Measurements from ENCODE around the gene TMEM108. TPM values are rescaled to one million over a fixed set of nuclear protein-coding genes. Genes with fewer than 3 reads are reported as not detected.

Gene TMEM108
- polyA plus RNA-seq, 1 donor from 2014 or later = 2.1 TPM

DNA sequence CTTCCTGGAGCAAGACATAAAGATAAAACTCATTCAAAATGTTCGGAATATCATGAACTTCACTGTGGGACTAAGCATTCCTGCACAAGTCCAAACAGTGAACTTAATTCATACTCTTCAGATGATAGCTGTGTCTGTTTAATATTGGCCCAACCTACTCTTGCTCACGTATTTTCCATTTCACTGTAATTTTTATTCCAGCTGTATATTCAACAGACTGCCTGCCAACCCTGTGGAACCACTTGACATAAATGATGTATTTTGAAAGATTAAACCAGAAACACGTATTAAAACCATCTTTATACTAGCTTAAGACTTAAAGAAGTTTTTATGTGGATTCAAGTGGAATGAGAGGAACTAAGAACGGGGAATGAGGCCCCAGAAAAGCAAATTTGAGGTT is 172.5 kb downstream of the TMEM108 start:
- Histone ChIP-seq H3K9me3 (ENCODE audit: low read length) (no peaks in the 10 kb centered on the region), H3K4me2 (ENCODE audit: low read length) (no peak overlapping the region)
- TF ChIP-seq RAD21 (conservative IDR thresholded peaks at IDR 0.05) (no peak), POLR2AphosphoS5 (IDR thresholded peaks at IDR 0.05) (no peak), EZH2 (IDR thresholded peaks at IDR 0.05; ENCODE audit: borderline replicate concordance, insufficient read depth, low read length, poor library complexity, severe bottlenecking) (no peak), EP300 (conservative IDR thresholded peaks at IDR 0.05; ENCODE audit: poor library complexity, severe bottlenecking) (no peak), CTCF (IDR thresholded peaks at IDR 0.05; ENCODE audit: poor library complexity, severe bottlenecking) (no peak), TAF1 (IDR thresholded peaks at IDR 0.05; ENCODE audit: low read depth) (no peak)
- TF ChIP-seq, protein P1, sequence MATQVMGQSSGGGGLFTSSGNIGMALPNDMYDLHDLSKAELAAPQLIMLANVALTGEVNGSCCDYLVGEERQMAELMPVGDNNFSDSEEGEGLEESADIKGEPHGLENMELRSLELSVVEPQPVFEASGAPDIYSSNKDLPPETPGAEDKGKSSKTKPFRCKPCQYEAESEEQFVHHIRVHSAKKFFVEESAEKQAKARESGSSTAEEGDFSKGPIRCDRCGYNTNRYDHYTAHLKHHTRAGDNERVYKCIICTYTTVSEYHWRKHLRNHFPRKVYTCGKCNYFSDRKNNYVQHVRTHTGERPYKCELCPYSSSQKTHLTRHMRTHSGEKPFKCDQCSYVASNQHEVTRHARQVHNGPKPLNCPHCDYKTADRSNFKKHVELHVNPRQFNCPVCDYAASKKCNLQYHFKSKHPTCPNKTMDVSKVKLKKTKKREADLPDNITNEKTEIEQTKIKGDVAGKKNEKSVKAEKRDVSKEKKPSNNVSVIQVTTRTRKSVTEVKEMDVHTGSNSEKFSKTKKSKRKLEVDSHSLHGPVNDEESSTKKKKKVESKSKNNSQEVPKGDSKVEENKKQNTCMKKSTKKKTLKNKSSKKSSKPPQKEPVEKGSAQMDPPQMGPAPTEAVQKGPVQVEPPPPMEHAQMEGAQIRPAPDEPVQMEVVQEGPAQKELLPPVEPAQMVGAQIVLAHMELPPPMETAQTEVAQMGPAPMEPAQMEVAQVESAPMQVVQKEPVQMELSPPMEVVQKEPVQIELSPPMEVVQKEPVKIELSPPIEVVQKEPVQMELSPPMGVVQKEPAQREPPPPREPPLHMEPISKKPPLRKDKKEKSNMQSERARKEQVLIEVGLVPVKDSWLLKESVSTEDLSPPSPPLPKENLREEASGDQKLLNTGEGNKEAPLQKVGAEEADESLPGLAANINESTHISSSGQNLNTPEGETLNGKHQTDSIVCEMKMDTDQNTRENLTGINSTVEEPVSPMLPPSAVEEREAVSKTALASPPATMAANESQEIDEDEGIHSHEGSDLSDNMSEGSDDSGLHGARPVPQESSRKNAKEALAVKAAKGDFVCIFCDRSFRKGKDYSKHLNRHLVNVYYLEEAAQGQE (IDR thresholded peaks at IDR 0.05; ENCODE audit: borderline replicate concordance) = no peak

DNA sequence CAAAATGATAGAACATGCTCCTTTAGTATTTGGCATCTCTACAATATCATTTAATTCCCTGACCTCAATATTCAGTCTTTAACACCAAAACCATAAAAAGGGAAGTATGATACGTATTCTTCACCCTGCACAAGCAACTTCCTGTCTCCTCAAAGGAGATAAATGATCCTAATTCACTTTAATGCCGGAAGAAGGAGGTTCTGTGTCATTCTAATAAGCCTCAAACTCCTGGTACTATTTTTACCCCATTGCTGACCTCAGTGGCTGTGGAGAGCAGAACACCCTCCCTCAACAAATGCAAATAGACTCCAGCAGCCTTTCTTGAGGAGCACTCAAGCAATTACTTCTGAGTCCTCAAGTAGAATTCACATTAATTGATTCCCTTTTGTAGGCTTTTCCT is 173.3 kb downstream of the TMEM108 start:
- no peaks in the 10 kb centered on the region for H3K36me3 ChIP-seq (ENCODE audit: insufficient read depth, low read length)
- no peak for TF ChIP-seq EZH2 (IDR thresholded peaks at IDR 0.05; ENCODE audit: borderline replicate concordance, insufficient read depth, low read length, poor library complexity, severe bottlenecking)
- TF ChIP-seq TAF1 (IDR thresholded peaks at IDR 0.05; ENCODE audit: low read depth) = no peak
- no peak for TF ChIP-seq MXI1 (conservative IDR thresholded peaks at IDR 0.05; ENCODE audit: poor library complexity, severe bottlenecking)
- TF ChIP-seq EP300 (conservative IDR thresholded peaks at IDR 0.05; ENCODE audit: poor library complexity, severe bottlenecking) = no peak
- TF ChIP-seq, protein P1 (IDR thresholded peaks at IDR 0.05; ENCODE audit: borderline replicate concordance) = no peak
- TF ChIP-seq CTCF (IDR thresholded peaks at IDR 0.05; ENCODE audit: poor library complexity, severe bottlenecking) = no peak
- no peaks in the 10 kb centered on the region for H3K27me3 ChIP-seq (ENCODE audit: insufficient read depth, low read depth, low read length)
- H3F3A ChIP-seq (ENCODE audit: insufficient read depth, low read length, poor library complexity, severe bottlenecking) = peaks cover 4% of the 10 kb centered on the region
- peak overlapping the region; percentile 4 for H3K4me3 ChIP-seq (ENCODE audit: low read length)
- H4K20me1 ChIP-seq (ENCODE audit: insufficient read depth) = no peaks in the 10 kb centered on the region
- H3K9me3 ChIP-seq (ENCODE audit: low read length) = no peaks in the 10 kb centered on the region
- H3K4me2 ChIP-seq (ENCODE audit: low read length) = no peak overlapping the region
- H3K79me2 ChIP-seq (replicated peaks; ENCODE audit: insufficient read depth, low read length) = no peaks in the 10 kb centered on the region
- peak overlapping the region; percentile 5 for H3K27ac ChIP-seq (ENCODE audit: low read length)
- H3K9ac ChIP-seq (ENCODE audit: low read length) = no peak overlapping the region
- H2AFZ ChIP-seq (ENCODE audit: low read depth, low read length) = no peak overlapping the region
- H3K9me2 ChIP-seq (ENCODE audit: insufficient read depth, low read length) = no peaks in the 10 kb centered on the region

More for the DNA sequence above, 172.5 kb downstream of the TMEM108 start:
- Histone ChIP-seq H3K27me3 (ENCODE audit: insufficient read depth, low read depth, low read length) (no peaks in the 10 kb centered on the region), H4K20me1 (ENCODE audit: insufficient read depth) (no peaks in the 10 kb centered on the region), H3K79me2 (replicated peaks; ENCODE audit: insufficient read depth, low read length) (no peaks in the 10 kb centered on the region), H3K36me3 (ENCODE audit: insufficient read depth, low read length) (no peaks in the 10 kb centered on the region), H3K9ac (ENCODE audit: low read length) (no peak overlapping the region), H3F3A (ENCODE audit: insufficient read depth, low read length, poor library complexity, severe bottlenecking) (peaks cover 4% of the 10 kb centered on the region), H3K4me3 (ENCODE audit: low read length) (no peak overlapping the region), H3K9me2 (ENCODE audit: insufficient read depth, low read length) (no peaks in the 10 kb centered on the region), H3K27ac (ENCODE audit: low read length) (no peak overlapping the region), H2AFZ (ENCODE audit: low read depth, low read length) (no peak overlapping the region)

All from neural cell (in vitro differentiated cells).